ENCODE data around the gene SCAMP1.

SCAMP1 gene

DNA sequence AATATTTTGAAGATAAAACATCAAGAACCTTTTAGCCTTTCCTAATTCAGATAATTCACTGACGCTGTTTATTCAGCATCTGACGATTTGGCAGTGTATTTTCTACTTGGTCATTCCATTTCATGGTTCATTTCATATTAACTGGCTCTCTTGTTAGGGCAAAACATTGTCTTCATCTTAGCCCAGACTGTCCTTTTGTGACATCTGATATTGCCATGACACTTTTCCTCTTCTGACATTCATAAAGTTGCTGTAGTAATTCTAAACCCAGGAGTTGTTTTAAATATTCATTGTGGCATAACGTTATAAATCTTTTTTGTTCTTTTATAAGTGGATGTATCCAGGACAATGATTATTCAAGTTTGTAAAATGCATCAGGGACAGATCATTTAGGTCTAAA, 1.8 kb downstream of the SCAMP1 start:
- Histone ChIP-seq H3K9ac (ENCODE audit: low read length) (peak overlapping the region; percentile 93), H3K9me2 (replicated peaks; ENCODE audit: insufficient read depth, low read length) (no peaks in the 10 kb centered on the region), H3K27ac (ENCODE audit: low read depth, low read length) (peak overlapping the region; percentile 87; the same call in 1 of the 2 replicates), H2AFZ (ENCODE audit: low read depth, low read length, severe bottlenecking) (no peak overlapping the region), H3K27me3 (ENCODE audit: low read length) (no peaks in the 10 kb centered on the region), H3K4me3 (ENCODE audit: insufficient read depth, low read length, poor library complexity, severe bottlenecking) (peak overlapping the region; percentile 89), H3K4me2 (ENCODE audit: low read depth, low read length, poor library complexity, severe bottlenecking) (peak overlapping the region; percentile 90), H3F3A (ENCODE audit: insufficient read depth) (peaks cover 33% of the 10 kb centered on the region), H3K79me2 (ENCODE audit: insufficient read depth, low read length) (peaks cover 55% of the 10 kb centered on the region), H3K36me3 (ENCODE audit: low read length) (no peaks in the 10 kb centered on the region), H4K20me1 (ENCODE audit: low read depth, low read length) (0 out of 2 replicates have a peak, but pooled peaks cover 5% of the 10 kb centered on the region), H3K9me3 (ENCODE audit: insufficient read depth, low read length) (no peaks in the 10 kb centered on the region)
- no peak for TF ChIP-seq EZH2phosphoT487 (conservative IDR thresholded peaks at IDR 0.05; ENCODE audit: low read length)
- TF ChIP-seq, protein P1, sequence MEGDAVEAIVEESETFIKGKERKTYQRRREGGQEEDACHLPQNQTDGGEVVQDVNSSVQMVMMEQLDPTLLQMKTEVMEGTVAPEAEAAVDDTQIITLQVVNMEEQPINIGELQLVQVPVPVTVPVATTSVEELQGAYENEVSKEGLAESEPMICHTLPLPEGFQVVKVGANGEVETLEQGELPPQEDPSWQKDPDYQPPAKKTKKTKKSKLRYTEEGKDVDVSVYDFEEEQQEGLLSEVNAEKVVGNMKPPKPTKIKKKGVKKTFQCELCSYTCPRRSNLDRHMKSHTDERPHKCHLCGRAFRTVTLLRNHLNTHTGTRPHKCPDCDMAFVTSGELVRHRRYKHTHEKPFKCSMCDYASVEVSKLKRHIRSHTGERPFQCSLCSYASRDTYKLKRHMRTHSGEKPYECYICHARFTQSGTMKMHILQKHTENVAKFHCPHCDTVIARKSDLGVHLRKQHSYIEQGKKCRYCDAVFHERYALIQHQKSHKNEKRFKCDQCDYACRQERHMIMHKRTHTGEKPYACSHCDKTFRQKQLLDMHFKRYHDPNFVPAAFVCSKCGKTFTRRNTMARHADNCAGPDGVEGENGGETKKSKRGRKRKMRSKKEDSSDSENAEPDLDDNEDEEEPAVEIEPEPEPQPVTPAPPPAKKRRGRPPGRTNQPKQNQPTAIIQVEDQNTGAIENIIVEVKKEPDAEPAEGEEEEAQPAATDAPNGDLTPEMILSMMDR (IDR thresholded peaks at IDR 0.05; ENCODE audit: insufficient read depth, low read length, poor library complexity, severe bottlenecking): no peak

GRCh38 chr5:78364005-78364404, 3.6 kb downstream of the SCAMP1 start:
- no peak overlapping the region for H3K9ac ChIP-seq (ENCODE audit: low read length)
- peak overlapping the region; percentile 8 for H3K4me2 ChIP-seq (ENCODE audit: low read depth, low read length, poor library complexity, severe bottlenecking)
- no peaks in the 10 kb centered on the region for H3K36me3 ChIP-seq (ENCODE audit: low read length)
- H3F3A ChIP-seq (ENCODE audit: insufficient read depth): peaks cover 29% of the 10 kb centered on the region
- H3K27ac ChIP-seq (ENCODE audit: low read depth, low read length): no peak overlapping the region
- H4K20me1 ChIP-seq (ENCODE audit: low read depth, low read length): 0 out of 2 replicates have a peak, but pooled peaks cover 13% of the 10 kb centered on the region
- H3K4me3 ChIP-seq (ENCODE audit: insufficient read depth, low read length, poor library complexity, severe bottlenecking): no peak overlapping the region
- H3K9me3 ChIP-seq (ENCODE audit: insufficient read depth, low read length): no peaks in the 10 kb centered on the region
- no peaks in the 10 kb centered on the region for H3K27me3 ChIP-seq (ENCODE audit: low read length)
- H3K9me2 ChIP-seq (replicated peaks; ENCODE audit: insufficient read depth, low read length): no peaks in the 10 kb centered on the region
- H2AFZ ChIP-seq (ENCODE audit: low read depth, low read length, severe bottlenecking): no peak overlapping the region
- no peak for TF ChIP-seq EZH2phosphoT487 (conservative IDR thresholded peaks at IDR 0.05; ENCODE audit: low read length)
- TF ChIP-seq, protein P1 (IDR thresholded peaks at IDR 0.05; ENCODE audit: insufficient read depth, low read length, poor library complexity, severe bottlenecking): no peak
- H3K79me2 ChIP-seq (ENCODE audit: insufficient read depth, low read length): peaks cover 73% of the 10 kb centered on the region

DNA sequence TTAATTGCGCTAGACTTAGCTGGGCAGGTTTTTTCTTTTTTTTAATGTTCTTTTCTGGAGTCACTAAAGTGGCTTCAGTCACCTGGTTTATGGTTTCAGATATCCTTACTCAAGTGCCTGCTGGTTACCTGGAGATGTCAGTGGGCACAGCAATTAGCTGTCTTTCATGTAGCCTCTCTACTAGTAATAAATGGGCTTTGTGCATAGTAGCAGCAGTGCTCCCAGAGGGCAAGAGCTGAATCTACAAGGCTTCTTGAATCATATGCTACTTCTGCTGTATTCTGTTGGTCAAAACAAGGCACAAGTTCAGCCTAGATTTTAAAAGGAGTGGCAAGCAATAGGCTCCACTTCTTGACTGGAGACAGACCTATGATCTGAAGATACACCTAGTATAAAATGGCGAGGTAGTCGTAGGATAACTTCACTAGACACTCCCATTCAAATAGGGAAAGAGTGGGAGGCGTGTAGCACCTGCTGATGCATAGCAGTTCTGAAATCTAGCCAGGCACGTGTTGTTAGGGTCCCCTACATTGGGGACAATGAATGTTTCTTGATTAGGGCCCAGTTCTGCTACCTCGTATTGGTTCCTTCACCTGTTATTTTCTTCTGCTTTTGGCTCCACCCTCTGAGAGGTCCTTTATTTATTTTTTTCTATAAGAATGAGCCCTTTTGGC, 7.0 kb downstream of the SCAMP1 start:
- Histone ChIP-seq H3K79me2 (ENCODE audit: insufficient read depth, low read length) (peaks cover 82% of the 10 kb centered on the region), H3K9me2 (replicated peaks; ENCODE audit: insufficient read depth, low read length) (no peaks in the 10 kb centered on the region), H3K9ac (ENCODE audit: low read length) (no peak overlapping the region), H3F3A (ENCODE audit: insufficient read depth) (peaks cover 4% of the 10 kb centered on the region; the same call in 1 of the 2 replicates), H3K36me3 (ENCODE audit: low read length) (no peaks in the 10 kb centered on the region), H3K27ac (ENCODE audit: low read depth, low read length) (no peak overlapping the region), H3K4me3 (ENCODE audit: insufficient read depth, low read length, poor library complexity, severe bottlenecking) (no peak overlapping the region), H4K20me1 (ENCODE audit: low read depth, low read length) (peaks cover 7% of the 10 kb centered on the region; the same call in 1 of the 2 replicates), H3K9me3 (ENCODE audit: insufficient read depth, low read length) (no peaks in the 10 kb centered on the region), H3K4me2 (ENCODE audit: low read depth, low read length, poor library complexity, severe bottlenecking) (no peak overlapping the region), H3K27me3 (ENCODE audit: low read length) (no peaks in the 10 kb centered on the region), H2AFZ (ENCODE audit: low read depth, low read length, severe bottlenecking) (no peak overlapping the region)
- no peak for TF ChIP-seq EZH2phosphoT487 (conservative IDR thresholded peaks at IDR 0.05; ENCODE audit: low read length)
- TF ChIP-seq, protein P1 (IDR thresholded peaks at IDR 0.05; ENCODE audit: insufficient read depth, low read length, poor library complexity, severe bottlenecking): no peak
